Testis (tissue), 3 donors: ENCODE results near the gene TBC1D5. TPM values are rescaled to one million over a fixed set of nuclear protein-coding genes. Genes with fewer than 3 reads are reported as not detected.

Experiments
- DNase-seq: peaks from one replicate; pipeline ENCODE4 v3.0.0-alpha.2; 2019
- H3K27ac ChIP-seq, 2 donors: fragments of 200-600 bp; sonication (generic); one replicate each; pipeline ENCODE4 v1.5.1; 2019
- H3K27me3 ChIP-seq: fragments of 200-600 bp; sonication (generic); one replicate; pipeline ENCODE4 v1.5.1; 2019
- H3K36me3 ChIP-seq: fragments of 200-600 bp; sonication (generic); one replicate; pipeline ENCODE4 v1.5.1; 2017; ENCODE audit warnings: low read depth; ENCODE audit errors: missing control alignments
- H3K4me1 ChIP-seq: fragments of 200-600 bp; sonication (generic); one replicate; pipeline ENCODE4 v1.5.1; 2019
- H3K4me3 ChIP-seq, 2 donors: fragments of 200-600 bp; sonication (generic); one replicate each; pipeline ENCODE4 v1.5.1; 2017 to 2019
- H3K9me3 ChIP-seq: fragments of 200-600 bp; sonication (generic); one replicate; pipeline ENCODE4 v1.5.1; 2017
- CTCF ChIP-seq, 3 experiments: fragments of 450-650 bp in 2 of 3; fragments of 200-600 bp in 1 of 3; sonication (generic) in 1 of 3; IDR thresholded peaks; one replicate each; pipeline ENCODE4 v1.5.1; 2016 to 2019; ENCODE audit warnings: antibody characterized with exemption in 3 of 3, mild to moderate bottlenecking in 2 of 3, moderate library complexity in 1 of 3
- POLR2A ChIP-seq: fragments of 450-650 bp; IDR thresholded peaks from one replicate; pipeline ENCODE4 v1.6.1; 2017; ENCODE audit warnings: antibody characterized with exemption, mild to moderate bottlenecking, moderate library complexity
- WGBS, 2 donors: methylation state at CpG; one replicate each; pipeline ENCODE4 v1.1.5; 2018; 5-methylcytosine and 5-hydroxymethylcytosine counted together
- intact Hi-C: fragments of 100-400 bp; cut with DNase I; formaldehyde crosslinking; loops from one replicate; pipeline ENCODE4 v1.15.1; 2023; ENCODE audit warnings: low total_unique reads
- polyA plus RNA-seq: library from polyadenylated mRNA; stranded (reverse); fragments of 350-450 nt; fragmentation: Illumina TruSeq; extraction: RNeasy Lipid Tissue Mini Kit (QIAGEN cat#74804); gene quantifications from one replicate; pipeline ENCODE4 v1.2.3, GENCODE V29; 2014; ENCODE audit warnings: low read depth, low replicate concordance; ENCODE audit not compliant: insufficient read depth
- total RNA-seq, 2 donors: library from RNA; depleted of rRNA; stranded (reverse); fragments of >200 nt; gene quantifications; one replicate each; pipeline ENCODE4 v1.2.3, GENCODE V29; 2016

Gene TBC1D5
- total and polyA plus RNA-seq, 3 donors from 2014 or later: 47.8 to 98.1 (median 95.4) TPM

GRCh38 chr3:17554078-17554477 is 188.4 kb downstream of the TBC1D5 start:
- intact Hi-C loops: no loop called here
- Histone ChIP-seq H3K4me1 (peaks cover 17% of the 10 kb centered on the region), H3K4me3 (no peak overlapping the region), H3K27ac (no peak overlapping the region), H3K27me3 (no peaks in the 10 kb centered on the region), H3K9me3 (no peaks in the 10 kb centered on the region), H3K36me3 (no peaks in the 10 kb centered on the region)
- 75 to 88% methylated on average over 4 of the region's 4 CpGs for WGBS, 2 donors
- TF ChIP-seq POLR2A: no peak
- no peak for TF ChIP-seq CTCF (IDR thresholded peaks at IDR 0.05)
- DNase-seq: no peak

GRCh38 chr3:17553080-17553479 is 189.4 kb downstream of the TBC1D5 start:
- H3K4me1 ChIP-seq: peaks cover 17% of the 10 kb centered on the region
- H3K27ac ChIP-seq: peak overlapping the region; percentile 50 to 52
- no peak for DNase-seq
- no peak overlapping the region for H3K4me3 ChIP-seq
- no peaks in the 10 kb centered on the region for H3K9me3 ChIP-seq
- intact Hi-C loops: no loop called here
- TF ChIP-seq CTCF (IDR thresholded peaks at IDR 0.05) (no peak), POLR2A (no peak)
- no peaks in the 10 kb centered on the region for H3K36me3 ChIP-seq
- WGBS, 2 donors: 22 to 25% methylated on average over 1 of the region's 1 CpG
- H3K27me3 ChIP-seq: no peaks in the 10 kb centered on the region

GRCh38 chr3:17552351-17552750 is 190.1 kb downstream of the TBC1D5 start:
- DNase-seq: no peak
- H3K4me3 ChIP-seq: no peak overlapping the region
- intact Hi-C loops: no loop called here
- peak overlapping the region; percentile 50 to 52 for H3K27ac ChIP-seq
- TF ChIP-seq CTCF (IDR thresholded peaks at IDR 0.05) (no peak), POLR2A (no peak)
- no peaks in the 10 kb centered on the region for H3K9me3 ChIP-seq
- H3K27me3 ChIP-seq: no peaks in the 10 kb centered on the region
- H3K4me1 ChIP-seq: peaks cover 17% of the 10 kb centered on the region
- no peaks in the 10 kb centered on the region for H3K36me3 ChIP-seq

GRCh38 chr3:17551895-17552294 is 190.5 kb downstream of the TBC1D5 start:
- intact Hi-C loops: no loop called here
- TF ChIP-seq CTCF (IDR thresholded peaks at IDR 0.05) (no peak), POLR2A (no peak)
- Histone ChIP-seq H3K9me3 (no peaks in the 10 kb centered on the region), H3K36me3 (no peaks in the 10 kb centered on the region), H3K27me3 (no peaks in the 10 kb centered on the region), H3K4me1 (peaks cover 17% of the 10 kb centered on the region), H3K4me3 (no peak overlapping the region), H3K27ac (peak overlapping the region in 1 of 2 donors; percentile 52)
- 96% methylated on average over 1 of the region's 1 CpG for WGBS, 2 donors
- no peak for DNase-seq

- Histone ChIP-seq H3K4me3 (no peak overlapping the region), H3K4me1 (peaks cover 17% of the 10 kb centered on the region), H3K9me3 (no peaks in the 10 kb centered on the region), H3K27me3 (no peaks in the 10 kb centered on the region), H3K27ac (no peak overlapping the region), H3K36me3 (no peaks in the 10 kb centered on the region)
- intact Hi-C loops: no loop called here
- WGBS, 2 donors: 57 to 64% methylated on average over 2 of the region's 2 CpGs
- TF ChIP-seq POLR2A: no peak
- TF ChIP-seq CTCF (IDR thresholded peaks at IDR 0.05): no peak
- DNase-seq: no peak
Observed at GRCh38 chr3:17551333-17551732, 191.1 kb downstream of the TBC1D5 start.
